ENCODE data around the gene STK24. TPM values are rescaled to one million over a fixed set of nuclear protein-coding genes. Genes with fewer than 3 reads are reported as not detected.
A peak's percentile ranks its signal among the peaks of the same experiment; 100 is the strongest.

Gene STK24
- polyA plus RNA-seq, 2 donors = 104 to 122 TPM

DNA sequence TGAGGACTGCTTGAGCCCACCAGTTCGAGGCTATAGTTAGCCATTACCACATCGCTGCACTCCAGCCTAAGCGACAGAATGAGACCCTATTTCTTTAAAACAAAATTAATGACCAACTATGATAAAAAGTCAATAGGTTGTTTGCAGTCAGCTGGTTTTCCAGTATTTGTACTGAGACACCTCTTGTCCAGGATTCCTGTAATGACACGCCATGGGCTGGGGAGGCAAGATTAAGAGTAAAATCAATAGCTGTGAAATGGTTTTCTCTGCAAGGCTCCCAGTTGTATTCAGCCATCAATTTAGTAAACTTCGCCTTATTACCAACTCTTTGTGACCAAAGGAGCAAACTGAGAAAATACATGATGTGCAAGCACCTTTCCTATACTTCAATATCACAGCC, 29.5 kb downstream of the STK24 start:
- H3K27ac ChIP-seq (ENCODE audit: low read depth in 2 of 2, low read length in 1 of 2) = peak overlapping the region in 1 of 2 donors; percentile 40
- H3K27me3 ChIP-seq (ENCODE audit: control insufficient read depth in 1 of 2, insufficient read depth in 2 of 2, low read length in 2 of 2) = no peaks in the 10 kb centered on the region
- H3K4me1 ChIP-seq (ENCODE audit: control insufficient read depth in 2 of 2, insufficient read depth in 2 of 2, low read length in 1 of 2) = peaks cover 7 to 16% of the 10 kb centered on the region in 2 donors
- WGBS, 2 donors = 94 to 96% methylated on average over 5 of the region's 5 CpGs
- peaks cover 0 to 4% of the 10 kb centered on the region in 2 donors for H3K36me3 ChIP-seq (ENCODE audit: control insufficient read depth in 2 of 2, insufficient read depth in 2 of 2, low read length in 1 of 2)
- H3K4me3 ChIP-seq (ENCODE audit: low read depth in 1 of 2, low read length in 2 of 2) = no peak overlapping the region
- no peaks in the 10 kb centered on the region for H3K9me3 ChIP-seq (ENCODE audit: control insufficient read depth in 2 of 2, insufficient read depth in 1 of 2, low read depth in 1 of 2, low read length in 1 of 2)

DNA sequence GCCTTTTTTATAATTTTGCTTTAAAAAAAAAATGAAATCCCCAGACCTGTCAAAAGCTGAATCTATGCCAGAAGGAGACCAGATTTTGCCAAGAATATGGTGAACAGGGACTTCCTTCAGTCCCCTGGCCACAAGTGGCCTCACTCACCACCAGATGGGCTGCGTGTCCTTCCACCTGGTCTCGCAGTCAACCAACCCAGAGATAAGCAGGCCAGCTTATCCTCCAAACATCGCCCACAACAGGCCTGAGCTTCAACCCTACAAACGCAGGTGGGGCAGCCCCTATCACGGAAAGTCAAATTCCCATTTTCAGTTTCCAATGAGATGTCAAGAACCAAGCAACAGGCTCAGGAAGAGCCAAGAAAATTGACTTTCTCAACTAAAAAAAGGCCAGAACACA, 30.5 kb downstream of the STK24 start:
- Histone ChIP-seq H3K27me3 (ENCODE audit: control insufficient read depth in 1 of 2, insufficient read depth in 2 of 2, low read length in 2 of 2) (no peaks in the 10 kb centered on the region), H3K4me1 (ENCODE audit: control insufficient read depth in 2 of 2, insufficient read depth in 2 of 2, low read length in 1 of 2) (peaks cover 7 to 16% of the 10 kb centered on the region in 2 donors), H3K36me3 (ENCODE audit: control insufficient read depth in 2 of 2, insufficient read depth in 2 of 2, low read length in 1 of 2) (no peaks in the 10 kb centered on the region), H3K9me3 (ENCODE audit: control insufficient read depth in 2 of 2, insufficient read depth in 1 of 2, low read depth in 1 of 2, low read length in 1 of 2) (no peaks in the 10 kb centered on the region), H3K4me3 (ENCODE audit: low read depth in 1 of 2, low read length in 2 of 2) (no peak overlapping the region), H3K27ac (ENCODE audit: low read depth in 2 of 2, low read length in 1 of 2) (no peak overlapping the region)
- WGBS, 2 donors = 73 to 87% methylated on average over 5 of the region's 5 CpGs

- Histone ChIP-seq H3K27ac (ENCODE audit: low read depth in 2 of 2, low read length in 1 of 2) (peak overlapping the region in 1 of 2 donors; percentile 50), H3K4me3 (ENCODE audit: low read depth in 1 of 2, low read length in 2 of 2) (no peak overlapping the region), H3K36me3 (ENCODE audit: control insufficient read depth in 2 of 2, insufficient read depth in 2 of 2, low read length in 1 of 2) (no peaks in the 10 kb centered on the region), H3K27me3 (ENCODE audit: control insufficient read depth in 1 of 2, insufficient read depth in 2 of 2, low read length in 2 of 2) (no peaks in the 10 kb centered on the region), H3K9me3 (ENCODE audit: control insufficient read depth in 2 of 2, insufficient read depth in 1 of 2, low read depth in 1 of 2, low read length in 1 of 2) (no peaks in the 10 kb centered on the region), H3K4me1 (ENCODE audit: control insufficient read depth in 2 of 2, insufficient read depth in 2 of 2, low read length in 1 of 2) (peaks cover 7 to 14% of the 10 kb centered on the region in 2 donors)
- whole genome bisulfite sequencing, 2 donors = 66 to 70% methylated on average over 16 of the region's 16 CpGs
Measured at GRCh38 chr13:98544104-98544710, 32.7 kb downstream of the STK24 start.

GRCh38 chr13:98543378-98544103, 33.4 kb downstream of the STK24 start:
- 78 to 84% methylated on average over 25 of the region's 25 CpGs for WGBS, 2 donors
- Histone ChIP-seq H3K9me3 (ENCODE audit: control insufficient read depth in 2 of 2, insufficient read depth in 1 of 2, low read depth in 1 of 2, low read length in 1 of 2) (no peaks in the 10 kb centered on the region), H3K36me3 (ENCODE audit: control insufficient read depth in 2 of 2, insufficient read depth in 2 of 2, low read length in 1 of 2) (peaks cover 0 to 5% of the 10 kb centered on the region in 2 donors), H3K4me1 (ENCODE audit: control insufficient read depth in 2 of 2, insufficient read depth in 2 of 2, low read length in 1 of 2) (peaks cover 7 to 14% of the 10 kb centered on the region in 2 donors), H3K4me3 (ENCODE audit: low read depth in 1 of 2, low read length in 2 of 2) (no peak overlapping the region), H3K27me3 (ENCODE audit: control insufficient read depth in 1 of 2, insufficient read depth in 2 of 2, low read length in 2 of 2) (no peaks in the 10 kb centered on the region), H3K27ac (ENCODE audit: low read depth in 2 of 2, low read length in 1 of 2) (peak overlapping the region in 1 of 2 donors; percentile 40)

- H3K9me3 ChIP-seq (ENCODE audit: control insufficient read depth in 2 of 2, insufficient read depth in 1 of 2, low read depth in 1 of 2, low read length in 1 of 2) = no peaks in the 10 kb centered on the region
- H3K4me3 ChIP-seq (ENCODE audit: low read depth in 1 of 2, low read length in 2 of 2) = no peak overlapping the region
- peaks cover 0 to 6% of the 10 kb centered on the region in 2 donors for H3K36me3 ChIP-seq (ENCODE audit: control insufficient read depth in 2 of 2, insufficient read depth in 2 of 2, low read length in 1 of 2)
- H3K4me1 ChIP-seq (ENCODE audit: control insufficient read depth in 2 of 2, insufficient read depth in 2 of 2, low read length in 1 of 2) = peaks cover 7 to 14% of the 10 kb centered on the region in 2 donors
- H3K27ac ChIP-seq (ENCODE audit: low read depth in 2 of 2, low read length in 1 of 2) = peak overlapping the region in 1 of 2 donors; percentile 47
- H3K27me3 ChIP-seq (ENCODE audit: control insufficient read depth in 1 of 2, insufficient read depth in 2 of 2, low read length in 2 of 2) = no peaks in the 10 kb centered on the region
- WGBS, 2 donors = 57 to 66% methylated on average over 23 of the region's 23 CpGs
Measured at GRCh38 chr13:98542568-98543377, 34.1 kb downstream of the STK24 start.

GRCh38 chr13:98541701-98542203, 35.2 kb downstream of the STK24 start:
- Histone ChIP-seq H3K9me3 (ENCODE audit: control insufficient read depth in 2 of 2, insufficient read depth in 1 of 2, low read depth in 1 of 2, low read length in 1 of 2) (no peaks in the 10 kb centered on the region), H3K4me3 (ENCODE audit: low read depth in 1 of 2, low read length in 2 of 2) (no peak overlapping the region), H3K27me3 (ENCODE audit: control insufficient read depth in 1 of 2, insufficient read depth in 2 of 2, low read length in 2 of 2) (no peaks in the 10 kb centered on the region), H3K27ac (ENCODE audit: low read depth in 2 of 2, low read length in 1 of 2) (no peak overlapping the region), H3K4me1 (ENCODE audit: control insufficient read depth in 2 of 2, insufficient read depth in 2 of 2, low read length in 1 of 2) (peaks cover 13 to 23% of the 10 kb centered on the region in 2 donors), H3K36me3 (ENCODE audit: control insufficient read depth in 2 of 2, insufficient read depth in 2 of 2, low read length in 1 of 2) (peaks cover 2 to 13% of the 10 kb centered on the region in 2 donors)
- WGBS, 2 donors = 62 to 65% methylated on average over 10 of the region's 10 CpGs

DNA sequence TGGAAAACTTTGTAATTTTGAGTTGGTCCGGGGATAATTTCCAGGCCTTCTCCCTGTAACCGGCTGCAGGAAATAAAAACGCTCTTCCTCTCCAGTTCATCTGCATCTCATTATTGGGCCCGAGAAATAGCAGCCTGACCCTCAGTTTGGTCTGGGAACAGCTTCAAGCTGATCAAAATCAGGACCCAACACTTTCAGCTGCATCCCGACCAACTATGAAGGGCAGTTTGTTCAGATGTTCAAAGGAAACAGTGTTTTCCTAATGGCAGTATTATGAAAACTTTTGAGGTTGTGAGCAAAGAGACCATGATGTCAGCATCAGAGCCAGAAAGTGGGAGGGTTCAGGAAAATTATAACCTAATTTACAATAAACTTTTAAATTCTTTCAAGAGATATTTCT, 35.7 kb downstream of the STK24 start:
- Histone ChIP-seq H3K9me3 (ENCODE audit: control insufficient read depth in 2 of 2, insufficient read depth in 1 of 2, low read depth in 1 of 2, low read length in 1 of 2) (no peaks in the 10 kb centered on the region), H3K36me3 (ENCODE audit: control insufficient read depth in 2 of 2, insufficient read depth in 2 of 2, low read length in 1 of 2) (peaks cover 2 to 15% of the 10 kb centered on the region in 2 donors), H3K4me1 (ENCODE audit: control insufficient read depth in 2 of 2, insufficient read depth in 2 of 2, low read length in 1 of 2) (peaks cover 14 to 28% of the 10 kb centered on the region in 2 donors), H3K4me3 (ENCODE audit: low read depth in 1 of 2, low read length in 2 of 2) (no peak overlapping the region), H3K27ac (ENCODE audit: low read depth in 2 of 2, low read length in 1 of 2) (no peak overlapping the region), H3K27me3 (ENCODE audit: control insufficient read depth in 1 of 2, insufficient read depth in 2 of 2, low read length in 2 of 2) (no peaks in the 10 kb centered on the region)
- 66 to 70% methylated on average over 5 of the region's 5 CpGs for WGBS, 2 donors

DNA sequence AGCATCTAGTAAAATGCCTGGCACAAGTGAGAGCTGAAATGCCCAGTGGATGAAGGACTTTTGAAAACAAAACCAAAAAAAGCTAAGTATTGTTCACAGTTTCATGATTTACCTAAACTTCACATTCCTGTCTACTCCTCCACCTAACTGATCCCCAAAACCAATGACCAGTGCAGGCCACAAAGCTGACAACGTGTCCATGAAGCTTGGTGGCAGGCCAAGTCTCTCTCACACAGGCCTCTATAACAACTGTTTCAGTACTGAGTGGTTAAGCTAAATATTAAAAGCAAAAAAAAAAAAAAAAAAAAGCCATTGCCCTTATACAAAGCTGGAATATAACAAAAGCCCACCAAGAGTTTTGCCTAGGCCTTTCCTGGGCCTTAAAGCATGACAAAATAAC, 36.4 kb downstream of the STK24 start:
- peaks cover 18 to 31% of the 10 kb centered on the region in 2 donors for H3K4me1 ChIP-seq (ENCODE audit: control insufficient read depth in 2 of 2, insufficient read depth in 2 of 2, low read length in 1 of 2)
- H3K36me3 ChIP-seq (ENCODE audit: control insufficient read depth in 2 of 2, insufficient read depth in 2 of 2, low read length in 1 of 2) = peaks cover 2 to 15% of the 10 kb centered on the region in 2 donors
- H3K27me3 ChIP-seq (ENCODE audit: control insufficient read depth in 1 of 2, insufficient read depth in 2 of 2, low read length in 2 of 2) = no peaks in the 10 kb centered on the region
- H3K4me3 ChIP-seq (ENCODE audit: low read depth in 1 of 2, low read length in 2 of 2) = no peak overlapping the region
- H3K27ac ChIP-seq (ENCODE audit: low read depth in 2 of 2, low read length in 1 of 2) = no peak overlapping the region
- 40% methylated on average over 1 of the region's 1 CpG for WGBS, 2 donors
- no peaks in the 10 kb centered on the region for H3K9me3 ChIP-seq (ENCODE audit: control insufficient read depth in 2 of 2, insufficient read depth in 1 of 2, low read depth in 1 of 2, low read length in 1 of 2)

DNA sequence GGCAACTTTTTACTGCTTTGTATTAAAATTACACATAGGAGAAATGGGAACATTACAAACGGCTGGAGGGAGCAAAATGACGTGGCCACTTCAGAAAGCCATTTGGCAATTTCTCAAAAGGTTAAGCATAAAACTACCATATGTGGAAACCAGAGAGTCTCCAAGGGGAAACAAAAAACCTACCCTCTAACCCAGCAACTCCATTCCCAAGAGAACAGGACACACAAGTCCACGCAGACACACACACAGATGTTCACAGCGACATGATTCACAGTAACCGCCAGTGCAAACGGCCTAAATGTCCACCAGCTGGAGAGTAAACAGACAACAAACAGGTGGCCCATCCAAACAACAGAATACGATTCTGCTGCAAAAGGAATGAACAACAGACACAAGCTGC, 37.2 kb downstream of the STK24 start:
- WGBS, 2 donors = 70 to 76% methylated on average over 7 of the region's 7 CpGs
- H3K4me3 ChIP-seq (ENCODE audit: low read depth in 1 of 2, low read length in 2 of 2) = no peak overlapping the region
- H3K9me3 ChIP-seq (ENCODE audit: control insufficient read depth in 2 of 2, insufficient read depth in 1 of 2, low read depth in 1 of 2, low read length in 1 of 2) = no peaks in the 10 kb centered on the region
- peaks cover 2 to 15% of the 10 kb centered on the region in 2 donors for H3K36me3 ChIP-seq (ENCODE audit: control insufficient read depth in 2 of 2, insufficient read depth in 2 of 2, low read length in 1 of 2)
- H3K27me3 ChIP-seq (ENCODE audit: control insufficient read depth in 1 of 2, insufficient read depth in 2 of 2, low read length in 2 of 2) = no peaks in the 10 kb centered on the region
- peaks cover 18 to 32% of the 10 kb centered on the region in 2 donors for H3K4me1 ChIP-seq (ENCODE audit: control insufficient read depth in 2 of 2, insufficient read depth in 2 of 2, low read length in 1 of 2)
- H3K27ac ChIP-seq (ENCODE audit: low read depth in 2 of 2, low read length in 1 of 2) = no peak overlapping the region
